HFFc6 (cell line): ENCODE results near the gene SERTM1. TPM values are rescaled to one million over a fixed set of nuclear protein-coding genes. Genes with fewer than 3 reads are reported as not detected.
A peak's percentile ranks its signal among the peaks of the same experiment; 100 is the strongest.

Source experiments
- DNase-seq: peaks from one replicate; pipeline ENCODE4 v3.0.0-alpha.2; 2018
- H3K27ac Mint-ChIP-seq: 2 replicates; pipeline ENCODE4 v1.8.0; 2020; ENCODE audit warnings: mild to moderate bottlenecking, mixed read lengths
- H3K27me3 Mint-ChIP-seq: 2 replicates; pipeline ENCODE4 v1.8.0; 2021; ENCODE audit warnings: mild to moderate bottlenecking, moderate library complexity, mixed read lengths; ENCODE audit not compliant: insufficient read depth
- H3K36me3 Mint-ChIP-seq: 2 replicates; pipeline ENCODE4 v1.8.0; 2021; ENCODE audit warnings: low read depth, mixed read lengths
- H3K4me1 Mint-ChIP-seq: 2 replicates; pipeline ENCODE4 v1.8.0; 2020; ENCODE audit warnings: low read depth, mixed read lengths
- H3K4me3 Mint-ChIP-seq: 2 replicates; pipeline ENCODE4 v1.8.0; 2020; ENCODE audit warnings: mild to moderate bottlenecking, moderate library complexity, mixed read lengths
- H3K9me3 Mint-ChIP-seq: 2 replicates; pipeline ENCODE4 v1.8.0; 2020; ENCODE audit warnings: mild to moderate bottlenecking, mixed read lengths
- total RNA-seq, 6 experiments: library from RNA; stranded (reverse); fragmentation: NEBNext Ultra II Directional; extraction: Animal tissue kit (Norgen Biotek cat#: 25700); gene quantifications; 2 replicates in 1 of 6; 3 replicates in 5 of 6; pipeline ENCODE4 v1.2.3, GENCODE V29; 2021
- TF ChIP-seq, protein P1 (sequence below): fragments of 200-600 bp; sonication (generic); IDR thresholded peaks from 2 replicates; pipeline ENCODE4 v1.5.0; 2021; ENCODE audit warnings: antibody characterized with exemption, mild to moderate bottlenecking

SERTM1 gene
- total RNA-seq, 6 experiments from 2014 or later = not detected

DNA sequence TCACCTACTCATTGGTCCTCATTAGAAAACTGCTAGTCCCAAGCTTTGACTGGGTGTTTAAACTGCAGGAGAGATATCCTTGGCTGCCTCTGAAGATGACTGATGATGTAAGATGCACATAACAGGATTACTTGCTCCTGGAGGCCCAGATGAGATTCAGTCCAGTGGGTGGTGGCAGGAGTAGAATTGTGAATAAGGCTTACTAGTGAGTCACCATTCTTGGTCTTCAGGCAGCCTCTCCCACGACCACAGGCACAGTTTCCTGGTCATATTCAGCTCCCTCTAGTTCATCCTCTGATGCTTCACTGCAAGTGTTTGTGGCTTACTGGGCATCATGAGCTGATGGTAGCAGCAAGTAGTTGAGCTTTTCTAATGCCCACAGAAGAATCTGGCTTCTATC is 12.1 kb downstream of the SERTM1 start:
- Mint-ChIP-seq H3K9me3 (no peaks in the 10 kb centered on the region), H3K27ac (no peak overlapping the region), H3K27me3 (no peaks in the 10 kb centered on the region), H3K4me1 (no peaks in the 10 kb centered on the region), H3K36me3 (no peaks in the 10 kb centered on the region), H3K4me3 (no peak overlapping the region)
- DNase-seq = no peak
- TF ChIP-seq, protein P1, sequence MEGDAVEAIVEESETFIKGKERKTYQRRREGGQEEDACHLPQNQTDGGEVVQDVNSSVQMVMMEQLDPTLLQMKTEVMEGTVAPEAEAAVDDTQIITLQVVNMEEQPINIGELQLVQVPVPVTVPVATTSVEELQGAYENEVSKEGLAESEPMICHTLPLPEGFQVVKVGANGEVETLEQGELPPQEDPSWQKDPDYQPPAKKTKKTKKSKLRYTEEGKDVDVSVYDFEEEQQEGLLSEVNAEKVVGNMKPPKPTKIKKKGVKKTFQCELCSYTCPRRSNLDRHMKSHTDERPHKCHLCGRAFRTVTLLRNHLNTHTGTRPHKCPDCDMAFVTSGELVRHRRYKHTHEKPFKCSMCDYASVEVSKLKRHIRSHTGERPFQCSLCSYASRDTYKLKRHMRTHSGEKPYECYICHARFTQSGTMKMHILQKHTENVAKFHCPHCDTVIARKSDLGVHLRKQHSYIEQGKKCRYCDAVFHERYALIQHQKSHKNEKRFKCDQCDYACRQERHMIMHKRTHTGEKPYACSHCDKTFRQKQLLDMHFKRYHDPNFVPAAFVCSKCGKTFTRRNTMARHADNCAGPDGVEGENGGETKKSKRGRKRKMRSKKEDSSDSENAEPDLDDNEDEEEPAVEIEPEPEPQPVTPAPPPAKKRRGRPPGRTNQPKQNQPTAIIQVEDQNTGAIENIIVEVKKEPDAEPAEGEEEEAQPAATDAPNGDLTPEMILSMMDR = no peak

- H3K4me3 Mint-ChIP-seq = no peak overlapping the region
- H3K9me3 Mint-ChIP-seq = no peaks in the 10 kb centered on the region
- DNase-seq = no peak
- no peaks in the 10 kb centered on the region for H3K4me1 Mint-ChIP-seq
- no peaks in the 10 kb centered on the region for H3K36me3 Mint-ChIP-seq
- TF ChIP-seq, protein P1 = no peak
- peaks cover 7% of the 10 kb centered on the region; the same call in 1 of the 2 replicates for H3K27me3 Mint-ChIP-seq
- no peak overlapping the region for H3K27ac Mint-ChIP-seq
Observed at GRCh38 chr13:36696410-36697010, 22.7 kb downstream of the SERTM1 start.

DNA sequence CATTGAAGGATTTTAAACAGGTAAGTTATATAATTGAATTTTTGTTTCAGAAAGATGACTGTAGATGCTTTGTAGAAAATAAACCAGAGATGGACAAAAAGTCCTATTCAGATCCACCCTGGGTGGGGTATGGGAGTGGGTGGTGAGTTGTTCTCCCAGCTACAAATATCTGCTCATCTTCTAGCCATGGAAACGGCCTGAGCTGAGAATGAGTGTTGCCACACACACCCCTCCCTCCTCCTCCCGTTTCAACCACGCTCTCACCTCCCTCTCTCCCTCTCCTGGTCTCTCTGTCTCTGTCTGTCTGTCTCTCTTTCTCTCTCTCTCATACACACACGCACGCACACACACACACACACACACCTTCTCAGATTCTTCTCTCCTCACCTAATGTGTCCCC is 26.4 kb downstream of the SERTM1 start:
- no peaks in the 10 kb centered on the region for H3K36me3 Mint-ChIP-seq
- H3K4me1 Mint-ChIP-seq = no peaks in the 10 kb centered on the region
- no peaks in the 10 kb centered on the region for H3K9me3 Mint-ChIP-seq
- TF ChIP-seq, protein P1 = no peak
- H3K27me3 Mint-ChIP-seq = peaks cover 4% of the 10 kb centered on the region; the same call in 1 of the 2 replicates
- H3K4me3 Mint-ChIP-seq = no peak overlapping the region
- no peak for DNase-seq
- H3K27ac Mint-ChIP-seq = no peak overlapping the region

DNA sequence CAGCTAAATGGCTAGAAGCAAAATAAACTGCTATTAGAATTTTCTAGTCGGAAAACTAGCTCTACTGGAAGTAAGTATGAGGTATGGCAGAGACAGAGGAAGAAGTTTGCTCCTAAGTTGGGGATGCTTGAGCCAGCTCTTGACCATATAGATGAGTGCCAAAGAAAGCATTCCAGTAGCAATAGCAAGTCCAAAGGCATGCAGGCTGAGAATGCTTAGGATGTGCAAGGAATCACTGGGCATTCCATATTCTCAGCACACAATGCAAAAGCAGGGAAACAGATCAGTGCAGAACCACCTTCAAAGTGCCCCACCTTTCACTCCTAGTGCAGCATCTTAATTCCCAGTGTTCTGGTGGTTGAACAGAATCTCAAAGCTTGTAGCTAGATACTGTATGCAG is 32.9 kb downstream of the SERTM1 start:
- Mint-ChIP-seq H3K27ac (no peak overlapping the region), H3K36me3 (no peaks in the 10 kb centered on the region), H3K27me3 (peaks cover 2% of the 10 kb centered on the region), H3K4me1 (peaks cover 7% of the 10 kb centered on the region; the same call in 1 of the 2 replicates), H3K4me3 (no peak overlapping the region), H3K9me3 (no peaks in the 10 kb centered on the region)
- peak; percentile 59 for DNase-seq
- TF ChIP-seq, protein P1 = no peak

- no peaks in the 10 kb centered on the region for H3K36me3 Mint-ChIP-seq
- TF ChIP-seq, protein P1 = no peak
- no peak overlapping the region for H3K27ac Mint-ChIP-seq
- peaks cover 12% of the 10 kb centered on the region for H3K4me1 Mint-ChIP-seq
- no peak overlapping the region for H3K4me3 Mint-ChIP-seq
- no peak for DNase-seq
- H3K27me3 Mint-ChIP-seq = peaks cover 11% of the 10 kb centered on the region
- no peaks in the 10 kb centered on the region for H3K9me3 Mint-ChIP-seq
Observed at GRCh38 chr13:36709136-36709890, 35.5 kb downstream of the SERTM1 start.
